Measurements from ENCODE around the gene ZFYVE28. TPM values are rescaled to one million over a fixed set of nuclear protein-coding genes. Genes with fewer than 3 reads are reported as not detected.

The ZFYVE28 gene
- total RNA-seq, 3 donors from 2014 or later (not counting 1 experiment from before 2014, with no cell fraction given) = 85.4 to 107 (median 104) TPM

DNA sequence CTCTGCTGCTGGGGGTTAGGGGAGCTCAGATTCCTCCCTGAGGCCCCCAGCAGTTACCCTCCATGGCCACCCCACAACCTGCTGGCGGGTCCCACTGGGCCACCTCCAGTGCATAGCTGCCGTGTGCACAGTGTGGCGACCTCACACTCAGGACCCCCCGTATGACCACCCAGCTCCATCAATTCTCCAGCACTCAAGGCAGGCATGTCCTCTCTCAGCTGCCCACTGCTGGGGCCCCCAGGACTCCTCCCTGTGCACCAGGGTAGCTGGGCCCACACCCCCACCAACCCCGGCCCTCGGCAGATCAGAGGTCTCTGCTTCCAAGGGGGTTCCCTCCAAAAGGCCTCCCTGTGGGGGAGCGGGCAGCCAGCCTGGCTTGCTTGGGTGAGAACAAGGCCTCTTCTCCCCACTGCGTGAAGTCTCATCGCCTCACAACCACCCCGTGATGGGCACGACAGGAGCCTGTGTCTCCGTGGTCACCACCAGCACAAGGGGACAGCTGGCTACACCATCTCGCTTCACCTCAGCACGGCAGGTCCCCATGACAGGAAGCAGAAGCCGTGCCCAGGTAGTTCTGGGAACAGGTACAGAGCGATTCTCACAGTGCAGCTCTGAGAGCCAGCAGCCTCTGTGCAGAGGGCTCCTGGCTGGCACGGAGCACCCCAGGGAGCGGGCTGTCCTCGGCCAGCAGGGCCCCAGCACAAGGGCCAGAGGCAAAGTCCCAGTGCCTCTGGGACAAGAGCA lies 171.9 kb downstream of the ZFYVE28 start:
- no peak for TF ChIP-seq CTCF (IDR thresholded peaks at IDR 0.05)
- intact Hi-C loops (cut with micrococcal nuclease) = no loop called here
- Mint-ChIP-seq H3K27ac (peak overlapping the region in 1 of 2 donors; percentile 40), H3K9me3 (no peaks in the 10 kb centered on the region), H3K27me3 (ENCODE audit: low read depth in 2 of 2) (no peaks in the 10 kb centered on the region), H3K36me3 (no peaks in the 10 kb centered on the region), H3K4me3 (no peak overlapping the region), H3K4me1 (peaks cover 7 to 25% of the 10 kb centered on the region in 2 donors)
- H3K27me3 ChIP-seq (ENCODE audit: control insufficient read depth, insufficient read depth, low read length) = no peaks in the 10 kb centered on the region
- no peaks in the 10 kb centered on the region for H3K9me3 ChIP-seq (ENCODE audit: control insufficient read depth, insufficient read depth, low read length)
- no peak for DNase-seq
- WGBS (ENCODE audit: insufficient coverage) = 94% methylated on average over 19 of the region's 19 CpGs
- H3K4me3 ChIP-seq (ENCODE audit: low read length) = no peak overlapping the region
- no peak overlapping the region for H3K27ac ChIP-seq (ENCODE audit: low read length)
- H3K36me3 ChIP-seq (ENCODE audit: control insufficient read depth, insufficient read depth, low read length) = peaks cover 21% of the 10 kb centered on the region
- H3K4me1 ChIP-seq (ENCODE audit: control insufficient read depth, insufficient read depth, low read length) = peaks cover 16% of the 10 kb centered on the region
- ATAC-seq = no peak

GRCh38 chr4:2245787-2246275 lies 172.6 kb downstream of the ZFYVE28 start:
- ATAC-seq (no peak), DNase-seq (no peak)
- H3K9me3 Mint-ChIP-seq = no peaks in the 10 kb centered on the region
- no peak overlapping the region for H3K4me3 Mint-ChIP-seq
- H3K27ac ChIP-seq (ENCODE audit: low read length) = no peak overlapping the region
- WGBS (ENCODE audit: insufficient coverage) = 96% methylated on average over 7 of the region's 7 CpGs
- H3K4me1 Mint-ChIP-seq = peaks cover 13 to 32% of the 10 kb centered on the region in 2 donors
- no peak overlapping the region for H3K4me3 ChIP-seq (ENCODE audit: low read length)
- intact Hi-C loops (cut with micrococcal nuclease) = no loop called here
- no peak for TF ChIP-seq CTCF (IDR thresholded peaks at IDR 0.05)
- peaks cover 15% of the 10 kb centered on the region for H3K36me3 ChIP-seq (ENCODE audit: control insufficient read depth, insufficient read depth, low read length)
- no peaks in the 10 kb centered on the region for H3K27me3 ChIP-seq (ENCODE audit: control insufficient read depth, insufficient read depth, low read length)
- H3K9me3 ChIP-seq (ENCODE audit: control insufficient read depth, insufficient read depth, low read length) = no peaks in the 10 kb centered on the region
- H3K4me1 ChIP-seq (ENCODE audit: control insufficient read depth, insufficient read depth, low read length) = peaks cover 21% of the 10 kb centered on the region
- H3K27ac Mint-ChIP-seq = peak overlapping the region in 1 of 2 donors; percentile 8
- H3K36me3 Mint-ChIP-seq = no peaks in the 10 kb centered on the region
- H3K27me3 Mint-ChIP-seq (ENCODE audit: low read depth in 2 of 2) = no peaks in the 10 kb centered on the region

DNA sequence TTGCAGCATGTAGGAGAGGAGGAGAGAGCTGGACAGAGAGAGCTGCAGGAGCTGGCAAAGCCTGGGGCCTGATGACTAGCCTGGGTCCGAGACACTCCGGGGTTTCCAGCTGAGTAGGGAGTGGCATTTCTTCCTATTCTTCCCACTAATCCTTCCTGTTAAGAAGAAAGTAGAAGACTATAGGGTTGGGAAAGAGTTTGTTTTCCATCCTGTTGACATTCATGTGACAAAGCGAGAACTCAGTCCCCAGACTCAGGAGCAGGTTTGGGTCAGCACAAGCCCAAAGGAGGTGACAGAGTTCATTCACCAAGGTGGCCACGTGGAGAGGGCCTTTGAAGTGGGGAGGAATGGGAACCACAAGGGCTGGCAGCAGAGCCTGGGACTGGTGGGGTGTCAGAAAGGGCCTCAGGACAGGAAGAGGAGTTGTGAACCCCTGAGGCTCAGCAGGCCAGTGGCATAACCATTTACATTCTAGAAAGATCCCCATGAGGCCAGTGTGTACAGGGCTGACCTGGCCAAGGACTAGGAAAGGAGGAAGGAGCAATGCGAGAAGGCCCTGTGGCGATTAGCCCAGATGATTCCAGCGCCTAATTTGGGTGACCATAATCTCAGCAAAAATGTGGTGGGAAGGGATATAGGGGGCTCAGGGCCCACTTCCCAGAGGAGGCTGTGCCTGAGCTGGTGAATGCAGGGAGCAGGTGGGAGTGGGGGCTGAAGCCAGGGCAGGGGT lies 173.2 kb downstream of the ZFYVE28 start:
- H3K4me3 Mint-ChIP-seq = peak overlapping the region; percentile 28
- H3K27me3 Mint-ChIP-seq (ENCODE audit: low read depth in 2 of 2) = no peaks in the 10 kb centered on the region
- Histone ChIP-seq H3K9me3 (ENCODE audit: control insufficient read depth, insufficient read depth, low read length) (no peaks in the 10 kb centered on the region), H3K27ac (ENCODE audit: low read length) (no peak overlapping the region), H3K4me3 (ENCODE audit: low read length) (no peak overlapping the region), H3K36me3 (ENCODE audit: control insufficient read depth, insufficient read depth, low read length) (peaks cover 11% of the 10 kb centered on the region), H3K4me1 (ENCODE audit: control insufficient read depth, insufficient read depth, low read length) (peaks cover 21% of the 10 kb centered on the region), H3K27me3 (ENCODE audit: control insufficient read depth, insufficient read depth, low read length) (no peaks in the 10 kb centered on the region)
- intact Hi-C loops (cut with micrococcal nuclease) = no loop called here
- peaks cover 19 to 38% of the 10 kb centered on the region in 2 donors for H3K4me1 Mint-ChIP-seq
- 67% methylated on average over 5 of the region's 7 CpGs for WGBS (ENCODE audit: insufficient coverage)
- ATAC-seq (no peak), DNase-seq (no peak)
- H3K9me3 Mint-ChIP-seq = no peaks in the 10 kb centered on the region
- no peaks in the 10 kb centered on the region for H3K36me3 Mint-ChIP-seq
- peak overlapping the region; percentile 7 to 8 for H3K27ac Mint-ChIP-seq
- TF ChIP-seq CTCF (IDR thresholded peaks at IDR 0.05) = no peak

All from natural killer cell (primary cell).